ENCODE results near the gene FOSL2.

DNA sequence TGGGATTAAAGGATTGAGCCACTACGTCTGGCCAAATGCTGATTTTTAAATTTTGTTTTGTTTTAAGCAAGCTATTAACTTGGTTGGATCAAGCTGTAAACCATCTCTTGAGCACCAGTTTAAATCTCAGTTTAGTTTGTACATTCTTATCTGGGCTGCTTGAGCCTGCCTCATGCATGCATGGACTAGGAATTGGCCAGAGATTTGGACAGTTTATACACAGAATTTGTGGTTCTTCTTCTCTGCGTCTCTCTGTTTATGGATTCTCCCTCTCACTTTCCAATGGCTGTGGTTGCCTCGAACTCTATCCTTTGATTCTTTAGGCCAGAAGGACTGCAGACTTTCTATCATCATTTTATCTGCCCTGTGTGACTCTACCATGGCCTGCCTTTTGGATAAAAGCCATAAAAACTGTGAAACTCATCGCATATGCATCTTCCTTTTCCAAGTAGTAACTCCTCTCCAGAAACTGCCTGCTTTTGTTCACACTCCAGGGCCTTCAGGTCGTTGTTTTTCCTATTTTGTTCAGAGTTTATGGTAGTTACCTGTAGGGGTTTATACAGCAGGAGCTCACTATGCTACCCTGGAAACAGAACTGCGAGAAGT, 70.7 kb downstream of the FOSL2 start:
- TF ChIP-seq EZH2 (IDR thresholded peaks at IDR 0.05; ENCODE audit: borderline replicate concordance, low read length), result no peak
- TF ChIP-seq, protein P1, sequence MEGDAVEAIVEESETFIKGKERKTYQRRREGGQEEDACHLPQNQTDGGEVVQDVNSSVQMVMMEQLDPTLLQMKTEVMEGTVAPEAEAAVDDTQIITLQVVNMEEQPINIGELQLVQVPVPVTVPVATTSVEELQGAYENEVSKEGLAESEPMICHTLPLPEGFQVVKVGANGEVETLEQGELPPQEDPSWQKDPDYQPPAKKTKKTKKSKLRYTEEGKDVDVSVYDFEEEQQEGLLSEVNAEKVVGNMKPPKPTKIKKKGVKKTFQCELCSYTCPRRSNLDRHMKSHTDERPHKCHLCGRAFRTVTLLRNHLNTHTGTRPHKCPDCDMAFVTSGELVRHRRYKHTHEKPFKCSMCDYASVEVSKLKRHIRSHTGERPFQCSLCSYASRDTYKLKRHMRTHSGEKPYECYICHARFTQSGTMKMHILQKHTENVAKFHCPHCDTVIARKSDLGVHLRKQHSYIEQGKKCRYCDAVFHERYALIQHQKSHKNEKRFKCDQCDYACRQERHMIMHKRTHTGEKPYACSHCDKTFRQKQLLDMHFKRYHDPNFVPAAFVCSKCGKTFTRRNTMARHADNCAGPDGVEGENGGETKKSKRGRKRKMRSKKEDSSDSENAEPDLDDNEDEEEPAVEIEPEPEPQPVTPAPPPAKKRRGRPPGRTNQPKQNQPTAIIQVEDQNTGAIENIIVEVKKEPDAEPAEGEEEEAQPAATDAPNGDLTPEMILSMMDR (IDR thresholded peaks at IDR 0.05; ENCODE audit: low read length), result no peak
